Middle frontal gyrus (tissue), 1 donor: ENCODE measurements around the gene PTAR1.

Source experiments
- DNase-seq: peaks from one replicate; pipeline ENCODE4 v3.0.0-alpha.2; 2015; ENCODE audit warnings: low spot score; ENCODE audit errors: extremely low spot score

Gene PTAR1

DNA sequence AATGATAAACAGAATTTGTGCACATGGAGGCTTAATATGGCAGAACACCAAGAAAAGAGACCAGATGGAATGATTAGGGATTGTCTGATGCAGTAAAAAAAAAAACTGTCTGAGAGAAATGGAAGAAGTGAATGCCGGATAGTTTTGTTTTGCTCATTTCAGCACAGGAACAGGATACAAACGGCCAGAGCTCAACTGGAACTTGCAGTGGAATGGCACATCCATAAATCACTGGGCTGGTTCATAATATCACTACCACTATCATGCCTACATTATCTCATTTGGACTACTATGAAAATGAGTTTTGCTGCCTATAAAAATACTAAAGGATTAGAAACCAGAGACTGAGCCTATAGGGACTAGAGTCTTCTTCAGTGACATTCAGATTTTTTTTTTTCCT, 9.7 kb downstream of the PTAR1 start:
- DNase-seq: no peak

DNA sequence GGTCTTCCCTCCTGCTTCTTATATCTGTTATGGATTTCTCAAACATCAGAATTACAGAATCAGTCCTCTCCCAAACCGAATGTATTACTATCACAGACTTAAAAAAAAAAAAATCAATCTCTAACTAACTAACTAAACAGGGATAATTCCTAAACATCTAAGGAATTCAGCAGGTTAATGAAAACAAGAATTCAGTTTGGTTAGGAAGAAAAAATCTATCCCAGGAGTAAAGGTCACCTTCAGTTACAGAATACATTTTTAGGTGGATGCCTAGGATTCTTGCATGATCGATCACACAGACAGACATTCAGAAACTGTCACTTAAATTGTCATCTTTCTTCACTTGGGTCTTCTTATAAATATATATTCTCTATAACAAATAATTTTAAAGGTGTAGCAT, 11.5 kb downstream of the PTAR1 start:
- no peak for DNase-seq

DNA sequence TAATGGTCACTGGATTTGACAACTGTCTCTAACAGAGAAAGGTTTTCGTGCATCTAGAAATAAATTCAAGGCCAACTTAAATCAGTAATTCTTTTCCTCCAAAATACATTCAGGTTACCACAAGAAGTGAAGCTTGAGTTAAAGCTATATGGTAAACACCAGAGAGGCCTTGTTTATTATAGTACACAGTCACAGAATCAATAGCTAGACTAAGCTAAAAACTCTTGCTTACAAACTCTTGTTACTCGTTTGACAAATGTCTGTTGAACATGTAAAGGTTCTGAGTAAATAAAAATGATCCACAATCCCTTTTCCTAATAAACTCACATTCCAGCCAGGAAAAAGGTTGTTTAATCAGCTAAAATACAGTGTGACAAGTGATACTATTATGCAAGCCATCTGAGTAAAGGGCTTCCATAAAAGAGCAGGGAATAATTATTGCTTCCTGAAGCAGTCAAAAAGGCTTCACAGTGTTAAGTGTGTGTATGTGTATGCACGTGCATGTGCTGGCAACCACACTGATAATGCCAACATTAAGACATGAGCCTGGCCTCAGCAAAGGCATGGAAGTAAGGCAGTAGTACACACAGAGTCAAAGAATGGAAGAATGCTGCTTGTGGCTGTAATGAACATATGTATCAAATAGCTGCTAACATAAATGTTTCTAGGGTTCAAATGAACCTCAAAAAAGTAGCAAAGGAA, 12.8 kb downstream of the PTAR1 start:
- DNase-seq: no peak

DNA sequence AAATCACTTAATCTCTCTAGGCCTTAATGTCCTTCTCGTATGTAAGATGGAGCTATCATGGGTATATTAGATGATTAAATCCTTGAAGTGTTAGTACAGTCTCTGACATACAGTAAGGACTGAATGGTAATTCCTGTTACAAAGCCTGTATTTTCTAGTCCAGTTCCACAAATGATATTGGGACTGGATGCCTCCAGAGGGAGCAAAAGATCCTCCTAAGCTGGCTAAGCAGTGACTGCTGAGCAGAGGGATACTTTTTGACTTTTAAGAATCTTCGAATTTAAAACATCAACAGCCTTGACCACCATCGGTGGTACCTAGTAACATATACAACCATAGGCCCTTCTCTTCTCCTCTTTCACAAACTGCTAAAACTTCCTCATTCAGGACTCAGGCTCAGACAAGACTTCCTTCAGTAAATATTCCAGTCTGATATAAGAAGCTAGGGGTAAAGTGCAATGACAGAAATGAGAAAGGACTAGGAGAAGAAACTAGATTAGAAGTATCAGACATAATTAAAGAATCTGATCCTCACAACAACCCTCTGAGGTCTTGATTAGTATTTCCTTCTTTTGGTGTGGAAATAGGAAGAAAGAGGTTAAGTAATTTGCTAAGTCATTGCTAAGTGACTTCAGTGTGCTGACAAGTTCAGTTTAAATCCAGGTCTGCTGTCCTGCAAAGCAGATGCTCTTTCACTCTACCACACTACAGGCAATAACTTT, 13.9 kb downstream of the PTAR1 start:
- no peak for DNase-seq

DNA sequence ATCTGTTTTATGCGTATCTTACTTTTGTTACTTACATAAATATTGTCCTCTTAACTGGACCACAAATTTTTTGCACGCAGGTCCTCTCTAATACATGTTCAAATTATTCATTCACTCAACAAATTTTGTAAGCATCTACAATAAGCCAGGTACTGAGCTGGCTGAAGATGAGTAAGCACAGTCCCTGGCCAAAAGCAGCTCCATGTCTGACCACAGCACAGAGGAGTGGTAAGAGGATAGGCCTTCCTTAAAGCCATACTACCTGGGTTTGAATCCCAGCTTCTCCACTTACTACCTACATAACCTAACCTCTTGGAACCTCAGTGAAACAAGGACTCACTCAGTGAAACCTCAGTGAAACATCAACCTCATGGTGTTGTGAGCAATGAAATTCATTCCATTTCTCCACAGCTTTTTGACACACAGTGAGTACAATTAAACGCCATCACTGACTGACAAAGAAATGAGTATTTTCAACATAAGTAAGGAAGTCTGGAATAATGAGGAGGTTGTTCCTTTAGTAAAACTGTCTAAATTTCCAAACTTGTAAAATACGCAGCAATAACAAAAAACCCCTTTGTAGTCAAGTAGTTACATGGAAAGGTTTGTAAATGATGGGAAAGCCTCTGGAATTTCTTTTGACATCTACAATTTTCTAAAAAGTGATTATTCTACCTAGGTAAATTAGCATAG, 15.0 kb downstream of the PTAR1 start:
- no peak for DNase-seq

DNA sequence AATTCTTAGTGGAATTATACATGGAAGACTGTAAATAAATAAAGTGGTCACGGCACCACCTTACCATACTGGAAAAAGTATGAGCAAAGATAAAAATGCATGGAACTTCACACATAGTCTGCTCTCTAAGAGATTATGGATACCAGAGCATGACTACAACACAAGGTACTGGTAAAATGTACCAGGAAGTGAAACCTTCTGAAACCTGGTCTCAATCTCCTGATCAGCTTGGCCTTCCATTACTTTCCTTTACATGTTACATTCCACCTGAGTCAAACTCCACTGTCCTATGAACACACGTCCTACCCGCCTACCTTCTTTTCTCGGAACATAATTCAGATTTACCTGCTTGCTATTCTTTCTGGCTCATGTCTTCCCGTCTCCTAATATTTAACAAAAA, 15.9 kb downstream of the PTAR1 start:
- no peak for DNase-seq

DNA sequence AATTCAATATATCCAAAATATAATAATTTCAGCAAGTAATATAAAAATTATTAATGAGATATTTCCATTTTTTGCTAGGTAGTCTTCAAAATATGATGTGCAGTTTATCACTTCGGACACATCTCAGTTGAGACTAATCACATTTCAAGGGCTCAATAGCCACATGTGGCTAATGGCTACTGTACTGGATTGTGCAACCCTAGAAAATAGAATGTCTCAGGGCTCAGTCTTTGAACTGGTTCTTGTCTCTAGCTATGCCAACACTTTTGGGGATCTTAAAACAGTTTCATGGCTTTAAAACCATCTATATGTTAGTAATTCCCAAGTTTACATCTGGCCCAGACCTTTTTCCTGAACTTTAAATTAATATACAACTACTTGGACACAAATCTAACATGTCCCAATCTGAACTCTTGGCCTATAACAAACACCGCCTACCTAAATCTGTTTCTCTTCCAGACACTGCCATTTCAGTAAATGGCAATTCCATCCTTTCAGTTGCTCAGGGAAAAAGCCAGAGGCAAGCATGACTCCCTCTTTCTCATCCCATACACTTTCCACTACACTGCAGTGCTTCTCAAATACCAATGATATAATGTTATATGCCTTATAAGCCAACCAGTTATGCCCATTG, 18.8 kb downstream of the PTAR1 start:
- no peak for DNase-seq

DNA sequence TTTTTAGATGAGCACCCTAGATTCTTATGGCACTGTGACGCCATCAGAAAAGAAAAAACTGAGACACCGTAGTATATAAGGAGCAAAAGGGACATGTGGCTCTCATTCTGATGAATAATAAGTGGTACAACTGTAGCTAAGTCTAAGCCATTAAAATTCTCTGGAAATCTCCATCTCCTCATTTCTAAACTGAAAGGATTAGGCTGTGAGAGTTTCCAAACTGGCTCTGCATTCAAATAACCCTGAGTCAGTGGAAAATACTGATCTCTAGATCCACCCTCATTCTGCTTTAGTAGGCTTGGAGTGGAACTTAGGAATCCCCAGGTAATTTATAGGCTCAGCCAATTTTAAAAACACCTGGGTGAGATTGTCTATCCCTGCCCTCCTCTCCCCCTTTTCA, 28.5 kb downstream of the PTAR1 start:
- no peak for DNase-seq

DNA sequence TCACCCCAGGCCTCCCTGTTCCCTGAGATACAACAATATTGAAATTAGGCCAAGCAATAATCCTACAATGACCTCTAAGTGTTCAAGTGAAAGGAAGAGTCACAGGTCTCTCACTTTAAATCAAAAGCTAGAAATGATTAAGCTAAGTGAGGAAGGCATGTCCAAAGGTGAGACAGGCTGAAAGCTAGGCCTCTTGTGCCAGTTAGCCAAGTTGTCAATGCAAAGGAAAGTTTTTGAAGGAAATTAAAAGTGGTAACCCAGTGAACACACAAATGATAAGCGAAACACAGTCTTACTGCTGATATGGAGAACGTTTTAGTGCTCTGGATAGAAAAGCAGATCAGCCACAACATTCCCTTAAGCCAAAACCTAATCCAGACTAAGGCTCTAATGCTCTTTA, 39.8 kb downstream of the PTAR1 start:
- DNase-seq: no peak

DNA sequence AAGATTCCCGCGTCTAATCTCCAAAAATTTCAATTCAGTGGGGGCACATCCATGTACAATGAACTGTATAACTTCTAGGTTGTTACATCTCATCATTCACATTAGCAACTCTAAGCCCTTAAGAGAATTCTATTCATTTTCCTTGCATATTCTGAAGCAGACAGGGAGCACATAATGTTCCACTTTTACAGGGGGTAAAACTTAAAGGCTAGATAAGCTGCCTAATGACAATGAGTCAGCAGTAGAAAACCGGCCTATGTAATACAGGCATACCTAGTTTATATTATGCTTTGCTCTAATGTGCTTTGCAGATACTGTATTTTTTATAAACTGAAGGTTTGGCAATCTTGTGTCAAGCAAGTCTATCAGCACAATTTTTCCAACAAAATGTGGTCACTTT, 40.4 kb downstream of the PTAR1 start:
- no peak for DNase-seq

DNA sequence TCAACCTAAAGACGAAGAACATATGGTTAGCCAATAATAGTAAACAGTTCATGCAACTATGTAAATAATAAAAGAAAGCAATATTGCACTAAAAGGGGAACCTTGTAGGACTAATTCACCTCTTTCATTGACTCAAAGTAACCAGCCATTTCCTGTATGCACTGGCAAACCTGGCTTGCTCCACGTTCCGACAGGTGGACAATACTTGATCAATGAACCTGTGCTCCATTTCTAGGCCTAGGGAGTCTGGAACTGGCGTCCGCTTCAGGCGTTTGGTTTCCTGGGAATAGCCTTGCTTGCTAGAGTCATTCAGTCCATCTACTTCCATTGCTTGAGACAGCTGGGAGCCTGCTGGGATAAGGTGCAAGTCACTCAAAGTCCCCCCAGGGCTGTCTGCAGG, 41.6 kb downstream of the PTAR1 start:
- DNase-seq: no peak

DNA sequence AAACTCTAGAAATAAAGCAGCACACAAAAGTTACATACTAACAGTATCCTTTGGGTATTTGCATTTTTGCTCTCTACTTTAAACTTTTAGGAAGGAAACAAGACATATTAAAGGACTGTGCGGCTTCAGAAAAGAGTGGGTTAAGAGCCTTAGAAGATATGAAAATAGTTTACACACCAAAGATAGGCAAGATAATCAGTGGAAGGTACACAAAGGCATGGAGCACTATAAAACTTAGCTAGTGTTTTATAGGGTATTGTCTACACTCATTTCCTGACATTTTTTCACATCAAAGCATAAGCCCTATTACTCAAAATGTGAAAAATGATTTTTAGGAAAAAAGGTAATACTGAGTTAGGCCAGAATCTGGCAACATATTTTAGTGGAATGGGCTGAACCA, 44.0 kb downstream of the PTAR1 start:
- DNase-seq: no peak

DNA sequence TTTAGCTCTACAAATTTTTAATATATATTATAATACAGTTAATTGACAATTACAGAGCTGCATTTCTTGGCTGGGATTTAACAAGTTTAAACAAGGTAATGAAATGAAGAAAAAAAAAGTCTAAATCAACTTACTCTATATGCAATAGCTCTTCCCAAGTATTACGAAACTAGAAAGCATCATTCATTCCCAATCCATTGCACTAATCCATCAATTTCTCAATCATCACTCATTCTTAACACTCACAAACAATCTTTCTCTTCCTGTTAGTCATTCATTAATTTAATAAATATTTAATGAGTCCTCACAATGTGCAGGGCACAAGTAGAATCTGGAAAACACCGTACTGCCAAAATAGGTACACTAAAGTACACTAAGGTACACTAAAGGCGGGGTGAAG, 44.7 kb downstream of the PTAR1 start:
- DNase-seq: no peak

DNA sequence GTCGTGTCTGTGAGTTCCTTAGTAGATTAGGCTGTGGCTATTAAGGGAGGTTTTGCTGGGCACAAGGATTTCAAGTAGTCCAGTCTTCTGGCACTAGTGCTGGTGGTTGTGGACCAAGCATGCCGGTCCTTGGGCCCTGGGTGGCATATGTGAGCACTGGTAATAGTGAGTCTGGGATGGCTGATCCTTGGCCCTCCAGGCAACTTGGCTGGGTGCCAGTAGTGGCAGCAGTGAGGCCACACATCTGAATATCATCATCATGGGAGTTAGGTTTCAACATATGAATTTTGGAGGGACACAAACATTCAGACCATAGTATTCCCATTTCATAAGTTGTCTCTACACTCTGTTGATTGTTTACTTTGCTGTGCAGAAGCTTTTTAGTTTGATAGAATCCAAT, 62.3 kb downstream of the PTAR1 start:
- DNase-seq: no peak

DNA sequence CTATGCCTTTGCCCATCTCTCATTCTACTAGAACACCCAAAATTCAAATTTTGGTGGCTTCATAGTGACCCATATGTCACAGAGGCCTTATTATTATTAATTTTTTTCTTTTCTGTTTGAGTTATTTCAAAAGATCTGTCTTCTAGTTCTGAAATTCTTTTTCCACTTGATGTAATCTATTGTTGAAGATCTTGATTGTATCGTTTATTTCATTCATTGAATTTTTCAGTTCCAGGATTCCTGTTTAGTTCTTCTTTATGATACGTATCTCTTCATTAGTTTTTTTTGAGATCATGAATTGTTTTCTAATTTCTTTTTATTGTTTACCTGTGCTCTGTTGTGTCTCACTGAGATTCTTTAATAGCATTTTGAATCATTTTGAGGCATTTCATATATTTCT, 63.0 kb downstream of the PTAR1 start:
- no peak for DNase-seq

DNA sequence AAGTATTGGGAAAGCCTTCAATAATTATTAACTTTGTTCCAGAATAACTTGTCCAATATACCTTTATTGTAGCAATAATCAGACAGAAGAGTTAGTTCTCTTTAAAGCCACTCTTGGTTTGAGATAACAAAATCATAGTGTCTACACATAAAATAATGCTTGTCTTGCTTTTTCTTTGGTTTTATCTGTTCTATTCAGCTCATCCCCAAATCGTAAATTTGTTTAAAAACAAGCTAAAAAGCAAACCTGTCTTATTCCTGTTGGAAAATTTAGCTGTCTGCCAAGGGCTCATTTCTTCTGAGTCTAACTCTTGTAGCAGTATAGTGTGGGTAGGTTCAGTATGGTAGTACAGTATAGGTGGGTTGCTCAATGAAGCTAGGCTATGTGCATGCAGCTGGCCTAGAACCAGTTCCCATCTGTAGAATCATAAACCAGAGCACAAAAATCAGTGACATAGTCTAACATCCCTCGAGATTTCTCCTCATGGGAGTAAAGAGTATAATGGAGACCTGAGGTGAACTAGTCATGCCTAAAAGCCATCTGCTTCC, 69.7 kb downstream of the PTAR1 start:
- DNase-seq: no peak

DNA sequence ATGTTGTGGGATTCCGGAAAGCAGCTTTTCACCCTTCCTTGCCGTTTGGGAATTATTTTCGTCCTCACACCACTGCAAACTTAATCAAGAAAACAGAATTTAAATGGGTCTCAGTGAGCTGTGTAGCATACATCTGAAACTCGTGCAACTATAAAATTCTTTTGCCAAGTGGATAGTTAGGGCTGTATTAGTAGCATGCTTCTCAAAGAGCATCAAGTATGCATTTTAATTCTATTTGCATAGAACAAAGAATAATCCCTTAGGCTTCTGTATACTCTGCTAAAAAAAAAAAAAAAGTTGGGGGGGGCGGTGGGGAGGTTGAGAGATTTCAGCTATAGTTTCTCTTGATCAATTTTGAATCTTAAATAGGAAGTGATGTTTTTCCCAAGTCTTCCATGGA, 75.9 kb downstream of the PTAR1 start:
- no peak for DNase-seq

DNA sequence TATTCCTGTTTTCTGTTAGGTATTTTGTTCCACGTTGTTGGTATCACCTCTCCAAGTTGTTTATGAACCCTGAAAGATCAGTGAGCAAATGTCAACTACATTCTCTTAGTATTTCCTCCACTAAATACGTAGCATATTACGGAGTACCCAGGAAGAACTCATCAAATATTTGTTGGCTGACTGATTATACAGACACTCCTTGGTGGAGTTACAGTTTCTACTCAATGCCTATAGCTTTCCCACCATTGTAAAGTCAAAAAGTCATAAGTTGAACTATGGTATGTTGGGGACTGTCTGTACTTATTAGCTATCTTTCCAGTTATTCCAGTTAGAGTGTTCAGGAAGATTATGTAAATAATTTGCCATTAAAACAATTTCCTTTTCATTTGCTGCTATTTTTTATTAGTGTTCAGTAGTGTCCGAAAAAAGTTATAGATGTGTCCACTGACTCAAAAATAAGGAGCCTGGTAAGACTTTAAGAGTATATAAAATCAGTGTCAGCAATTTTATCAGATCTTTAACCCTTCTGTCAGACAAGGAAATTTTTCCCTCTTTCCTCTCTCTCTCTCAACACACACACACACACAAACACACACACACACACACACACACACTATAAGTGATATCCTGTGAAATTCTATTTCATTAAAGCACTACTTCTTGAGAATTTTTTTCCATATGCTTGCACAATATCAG, 80.8 kb downstream of the PTAR1 start:
- DNase-seq: no peak

DNA sequence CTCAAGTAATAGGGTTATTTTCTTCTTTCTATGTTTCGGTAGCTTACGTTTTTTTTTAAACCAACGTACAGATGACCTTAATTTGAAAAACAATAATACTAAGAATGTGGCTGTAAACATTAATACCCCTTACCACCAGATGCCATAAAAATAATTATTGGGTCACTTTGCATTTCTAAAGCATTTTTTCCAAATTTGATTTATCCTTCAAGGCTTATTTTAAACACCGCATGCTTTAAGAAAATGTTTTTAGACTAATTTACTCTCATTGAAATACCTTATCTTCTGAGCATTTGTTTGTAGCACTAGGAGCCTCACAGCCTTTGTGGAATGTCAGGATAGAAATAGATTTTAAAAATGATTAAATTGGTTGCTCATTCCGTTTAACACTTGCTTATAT, 81.9 kb downstream of the PTAR1 start:
- no peak for DNase-seq

DNA sequence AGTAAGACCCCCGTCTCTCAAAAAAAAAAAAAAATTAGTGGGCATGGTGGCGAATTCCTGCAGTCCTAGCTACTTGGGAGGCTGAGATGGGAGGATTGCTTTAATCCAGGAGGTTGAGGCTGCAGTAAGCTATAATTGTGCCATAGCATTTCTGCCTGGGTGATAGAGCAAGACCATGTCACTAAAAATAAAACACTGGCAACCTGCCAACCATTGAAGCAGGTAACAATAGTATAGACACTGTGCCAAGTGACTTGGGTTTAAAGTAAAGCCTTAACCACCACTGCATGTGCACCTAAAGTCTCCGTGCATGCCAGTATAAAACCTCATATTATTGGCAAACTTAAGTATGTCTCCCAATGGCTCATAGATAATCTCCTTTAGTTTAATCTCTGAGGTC, 84.2 kb downstream of the PTAR1 start:
- DNase-seq: no peak

DNA sequence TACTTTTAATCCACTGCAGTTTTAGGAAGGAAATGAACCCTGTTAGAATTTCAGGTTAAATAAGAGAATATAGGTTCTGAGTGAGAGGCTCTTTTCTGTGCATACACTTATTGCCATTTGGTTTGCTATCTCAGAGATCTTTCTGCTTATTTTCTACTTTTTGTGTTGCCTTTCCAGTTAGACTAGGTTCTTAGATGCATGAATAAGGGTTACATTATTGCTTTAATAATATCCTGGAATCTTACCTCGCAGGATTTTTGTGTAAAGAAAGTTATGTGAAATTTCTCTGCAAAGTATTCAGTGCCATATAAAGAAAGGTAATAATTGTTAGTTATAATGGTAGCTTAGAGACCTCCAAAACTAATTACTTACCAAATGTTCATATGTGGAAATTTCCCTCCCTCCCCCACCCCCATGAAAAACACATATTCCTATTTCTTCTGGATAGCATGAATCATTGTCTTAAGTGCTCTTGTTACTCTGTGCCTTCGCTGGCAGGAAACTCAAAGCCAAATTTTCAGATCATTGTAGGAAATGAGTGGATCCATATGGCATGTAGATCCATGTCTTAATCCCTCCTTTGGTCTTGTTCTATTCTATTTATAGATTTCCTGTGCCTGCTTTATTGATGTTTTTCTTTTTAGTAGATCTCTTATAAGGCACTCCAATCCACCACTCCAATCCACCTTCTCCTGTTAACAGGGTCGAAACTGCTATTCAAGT, 84.9 kb downstream of the PTAR1 start:
- no peak for DNase-seq
